Caki2 (cell line): ENCODE data around the gene MYRIP. TPM values are rescaled to one million over a fixed set of nuclear protein-coding genes. Genes with fewer than 3 reads are reported as not detected.

ENCODE experiments used
- DNase-seq: peaks from one replicate; pipeline ENCODE4 v3.0.0-alpha.2; 2015; ENCODE audit warnings: low read depth
- in situ Hi-C: cut with HindIII; loops from 2 replicates; pipeline ENCODE4 v1.10.0; 2016; ENCODE audit warnings: low sequenced_read_pairs, low pct_unique_long_range_greater_than_20kb, mixed read lengths
- total RNA-seq: library from RNA; depleted of rRNA; stranded (reverse); fragments of >200 nt; shearing (Covaris generic); gene quantifications from 2 replicates; pipeline ENCODE4 v1.2.3, GENCODE V29; 2014; ENCODE audit warnings: low replicate concordance

Gene MYRIP
- total RNA-seq, 1 experiment from 2014 or later, result 0.07 TPM

GRCh38 chr3:40213556-40213955 lies 404.1 kb downstream of the MYRIP start:
- in situ Hi-C loops, result no loop called here
- DNase-seq, result no peak

GRCh38 chr3:40215015-40215414 lies 405.6 kb downstream of the MYRIP start:
- no peak for DNase-seq
- in situ Hi-C loops, result no loop called here

GRCh38 chr3:40216471-40216870 lies 407.1 kb downstream of the MYRIP start:
- DNase-seq, result no peak
- in situ Hi-C loops, result no loop called here

GRCh38 chr3:40223856-40224255 lies 414.4 kb downstream of the MYRIP start:
- in situ Hi-C loops, result no loop called here
- DNase-seq, result no peak

- no peak for DNase-seq
- in situ Hi-C loops, result no loop called here
Observed at GRCh38 chr3:40224796-40225515, 415.5 kb downstream of the MYRIP start.

GRCh38 chr3:40226636-40227035 lies 417.2 kb downstream of the MYRIP start:
- in situ Hi-C loops, result no loop called here
- no peak for DNase-seq

GRCh38 chr3:40228792-40229350 lies 419.5 kb downstream of the MYRIP start:
- in situ Hi-C loops, result no loop called here
- no peak for DNase-seq

- no peak for DNase-seq
- in situ Hi-C loops, result no loop called here
Observed at GRCh38 chr3:40229386-40229785, 420.0 kb downstream of the MYRIP start.

- in situ Hi-C loops, result no loop called here
- DNase-seq, result no peak
Observed at GRCh38 chr3:40229963-40230362, 420.6 kb downstream of the MYRIP start.

- in situ Hi-C loops, result no loop called here
Observed at GRCh38 chr3:40230382-40230781, 421.0 kb downstream of the MYRIP start.

GRCh38 chr3:40232626-40233025 lies 423.2 kb downstream of the MYRIP start:
- DNase-seq, result no peak
- in situ Hi-C loops, result no loop called here

More at GRCh38 chr3:40230382-40230781, 421.0 kb downstream of the MYRIP start:
- no peak for DNase-seq

- in situ Hi-C loops, result no loop called here
- DNase-seq, result no peak
Observed at GRCh38 chr3:40237159-40237558, 427.8 kb downstream of the MYRIP start.

- DNase-seq, result no peak
- in situ Hi-C loops, result no loop called here
Observed at GRCh38 chr3:40237889-40238571, 428.6 kb downstream of the MYRIP start.

- DNase-seq, result no peak
- in situ Hi-C loops, result no loop called here
Observed at GRCh38 chr3:40240921-40241320, 431.5 kb downstream of the MYRIP start.

GRCh38 chr3:40242216-40242615 lies 432.8 kb downstream of the MYRIP start:
- no peak for DNase-seq
- in situ Hi-C loops, result no loop called here

GRCh38 chr3:40242638-40243037 lies 433.2 kb downstream of the MYRIP start:
- DNase-seq, result no peak
- in situ Hi-C loops, result no loop called here

GRCh38 chr3:40243056-40243455 lies 433.6 kb downstream of the MYRIP start:
- no peak for DNase-seq
- in situ Hi-C loops, result no loop called here

GRCh38 chr3:40247714-40248454 lies 438.5 kb downstream of the MYRIP start:
- in situ Hi-C loops, result no loop called here
- no peak for DNase-seq

- no peak for DNase-seq
- in situ Hi-C loops, result no loop called here
Observed at GRCh38 chr3:40248591-40248990, 439.2 kb downstream of the MYRIP start.
